Kidney (tissue), 14 donors: Measurements from ENCODE around the gene SNAP47. TPM values are rescaled to one million over a fixed set of nuclear protein-coding genes. Genes with fewer than 3 reads are reported as not detected.

ENCODE experiments used
- DNase-seq, 5 donors: peaks; one replicate each; pipeline ENCODE4 v3.0.0-alpha.2; 2013 to 2020
- FAIRE-seq: peaks from 2 replicates; lab custom pipeline; 2012; peaks lifted over from hg19 to GRCh38; lab: Jason Lieb, UNC
- H3K27ac ChIP-seq, 2 donors: one replicate each; pipeline ENCODE4 v1.7.0; 2013; ENCODE audit warnings: low read depth in 2 of 2, low read length in 2 of 2, inconsistent platforms in 1 of 2
- H3K27me3 ChIP-seq: one replicate; pipeline ENCODE4 v1.7.1; 2013; ENCODE audit warnings: low read length, inconsistent platforms; ENCODE audit not compliant: control insufficient read depth, insufficient read depth
- H3K36me3 ChIP-seq, 3 donors: one replicate each; pipeline versions ENCODE4 v1.7.0 to v1.7.1; 2013; ENCODE audit warnings: low read length in 3 of 3, control low read depth in 1 of 3, inconsistent platforms in 1 of 3; ENCODE audit not compliant: insufficient read depth in 3 of 3, control insufficient read depth in 2 of 3
- H3K4me1 ChIP-seq, 3 donors: one replicate each; pipeline versions ENCODE4 v1.7.0 to v1.7.1; 2013; ENCODE audit warnings: low read length in 3 of 3, inconsistent platforms in 1 of 3, low read depth in 1 of 3; ENCODE audit not compliant: control insufficient read depth in 2 of 3, insufficient read depth in 2 of 3
- H3K4me3 ChIP-seq, 3 donors: one replicate each; pipeline versions ENCODE4 v1.7.0 to v1.8.1; 2013; ENCODE audit warnings: low read length in 3 of 3, control low read depth in 1 of 3, inconsistent platforms in 1 of 3
- H3K9ac ChIP-seq, 3 donors: one replicate each; pipeline versions ENCODE4 v1.7.0 to v1.7.1; 2013; ENCODE audit warnings: low read length in 3 of 3, control low read depth in 1 of 3, inconsistent platforms in 1 of 3
- H3K9me3 ChIP-seq, 3 donors: one replicate each; pipeline versions ENCODE4 v1.7.0 to v1.7.1; 2013; ENCODE audit warnings: low read length in 3 of 3, control low read depth in 1 of 3, inconsistent platforms in 1 of 3; ENCODE audit not compliant: control insufficient read depth in 2 of 3, insufficient read depth in 1 of 3
- CTCF ChIP-seq: IDR thresholded peaks from 3 replicates; pipeline ENCODE4 v1.5.1; 2012; ENCODE audit warnings: mild to moderate bottlenecking, moderate library complexity, borderline replicate concordance; ENCODE audit not compliant: insufficient read depth; ENCODE audit errors: extremely low read depth
- intact Hi-C: fragments of 100-400 bp; cut with DNase I; formaldehyde crosslinking; loops from one replicate; pipeline ENCODE4 v1.11.1; 2022
- polyA plus RNA-seq: library from polyadenylated mRNA; stranded (reverse); fragments of 350-450 nt; fragmentation: Illumina TruSeq; extraction: RNeasy Lipid Tissue Mini Kit (QIAGEN cat#74804); gene quantifications from one replicate; pipeline ENCODE4 v1.2.3, GENCODE V29; 2014; ENCODE audit warnings: low read depth, low replicate concordance; ENCODE audit not compliant: insufficient read depth
- total RNA-seq: library from RNA; stranded (reverse); fragmentation: NEBNext Ultra II Directional; extraction: Animal tissue kit (Norgen Biotek cat#: 25700); gene quantifications from one replicate; pipeline ENCODE4 v1.2.1, GENCODE V29; 2021
- donor health status: control.
- donor health status: control.
- donor health status: control.
- donor health status: control.
- donor health status: control.
- donor health status: DM: yes; HTN: yes; CAD: no.
- donor health status: Normal renal cell carcinoma (clear cell type).

SNAP47 gene
- total and polyA plus RNA-seq, 2 donors from 2014 or later = 31.6 to 32.4 TPM

- TF ChIP-seq CTCF = no peak
- no peaks in the 10 kb centered on the region for H3K4me1 ChIP-seq
- FAIRE-seq = no peak
- no peaks in the 10 kb centered on the region for H3K27me3 ChIP-seq
- H3K36me3 ChIP-seq = no peaks in the 10 kb centered on the region
- H3K9ac ChIP-seq = no peak overlapping the region
- H3K27ac ChIP-seq = no peak overlapping the region
- H3K9me3 ChIP-seq = peaks cover 0 to 2% (median 0%) of the 10 kb centered on the region in 3 donors
- no peak for DNase-seq
- intact Hi-C loops = no loop called here
- no peak overlapping the region for H3K4me3 ChIP-seq
These were observed 78.7 kb downstream of the SNAP47 start for GRCh38 chr1:227813962-227814361.

- no peaks in the 10 kb centered on the region for H3K4me1 ChIP-seq
- no peak for TF ChIP-seq CTCF
- FAIRE-seq (no peak), DNase-seq (peak in 1 of 5 donors; percentile 65)
- no peak within 1 kb of the TSS for H3K27ac ChIP-seq
- H3K9ac ChIP-seq = no peak within 1 kb of the TSS
- intact Hi-C loops = no loop called here
- H3K36me3 ChIP-seq = no peaks in the 10 kb centered on the region
- no peak within 1 kb of the TSS for H3K4me3 ChIP-seq
- peaks cover 0 to 2% (median 0%) of the 10 kb centered on the region in 3 donors for H3K9me3 ChIP-seq
- H3K27me3 ChIP-seq = no peaks in the 10 kb centered on the region
These were observed 80.5 kb downstream of the SNAP47 start, which contains the start of gene PRSS38 for GRCh38 chr1:227815468-227816409. PRSS38 (plus strand) TSS chr1:227815675; CDS start chr1:227815717, 42 bp downstream.

GRCh38 chr1:227816750-227817446, 81.7 kb downstream of the SNAP47 start:
- TF ChIP-seq CTCF = no peak
- Histone ChIP-seq H3K4me1 (no peaks in the 10 kb centered on the region), H3K27me3 (no peaks in the 10 kb centered on the region), H3K27ac (no peak overlapping the region), H3K9ac (no peak overlapping the region), H3K36me3 (no peaks in the 10 kb centered on the region), H3K9me3 (peaks cover 0 to 6% (median 0%) of the 10 kb centered on the region in 3 donors), H3K4me3 (no peak overlapping the region)
- intact Hi-C loops = no loop called here
- DNase-seq (no peak), FAIRE-seq (no peak)
